OCI-LY7 (cell line): ENCODE measurements around the gene DCLK3. TPM values are rescaled to one million over a fixed set of nuclear protein-coding genes. Genes with fewer than 3 reads are reported as not detected.

Experiments
- BruUV-seq: library from RNA; stranded (reverse); fragments of 400-500 nt; replicated peaks from 2 replicates; lab custom pipeline; 2021; lab: Mats Ljungman, UMichigan
- CTCF ChIA-PET: fragments of 300-600 bp; sonication (Branson Sonifier 250); formaldehyde crosslinking; loops from one replicate; lab custom pipeline; 2022; ENCODE audit warnings: antibody characterized with exemption; ENCODE audit not compliant: unreplicated experiment; lab: Charles Lee
- POLR2A ChIA-PET: fragments of 300-600 bp; sonication (Branson Sonifier 250); formaldehyde crosslinking; loops from one replicate; lab custom pipeline; 2022; ENCODE audit warnings: antibody characterized with exemption; lab: Charles Lee
- DNase-seq: peaks from one replicate; pipeline ENCODE4 v3.0.0-alpha.2; 2015; ENCODE audit warnings: low spot score
- H2AFZ ChIP-seq: fragments of 200-600 bp; sonication (generic), shearing (Covaris generic); 2 replicates; pipeline ENCODE4 v1.6.1; 2014; ENCODE audit warnings: mild to moderate bottlenecking, antibody characterized with exemption, low read length, moderate library complexity
- H3K27ac ChIP-seq: fragments of 200-600 bp; sonication (generic); 2 replicates; pipeline ENCODE4 v1.5.1; 2014; ENCODE audit warnings: mixed run types, low read depth, mild to moderate bottlenecking, moderate library complexity, low read length, inconsistent platforms; ENCODE audit not compliant: poor library complexity, severe bottlenecking
- H3K36me3 ChIP-seq: fragments of 200-600 bp; sonication (generic); 2 replicates; pipeline ENCODE4 v1.6.1; 2014; ENCODE audit warnings: mild to moderate bottlenecking, antibody characterized with exemption, low read length, moderate library complexity, mixed read lengths; ENCODE audit not compliant: insufficient read depth
- H3K4me1 ChIP-seq: fragments of 200-600 bp; sonication (generic); 2 replicates; pipeline ENCODE4 v1.5.1; 2014; ENCODE audit warnings: mild to moderate bottlenecking, low read length; ENCODE audit not compliant: insufficient read depth, poor library complexity, severe bottlenecking
- H3K4me2 ChIP-seq: fragments of 200-600 bp; sonication (generic); 2 replicates; pipeline ENCODE4 v1.6.1; 2014; ENCODE audit warnings: mild to moderate bottlenecking, low read length
- H3K4me3 ChIP-seq: fragments of 200-600 bp; sonication (generic); 2 replicates; pipeline ENCODE4 v1.5.1; 2014; ENCODE audit warnings: mild to moderate bottlenecking, low read depth, low read length; ENCODE audit not compliant: poor library complexity, severe bottlenecking
- H3K79me2 ChIP-seq: fragments of 200-600 bp; sonication (generic); 2 replicates; pipeline ENCODE4 v1.6.1; 2016; ENCODE audit warnings: low read depth, mild to moderate bottlenecking, low read length, moderate library complexity, mixed read lengths; ENCODE audit not compliant: insufficient read depth
- H3K9me2 ChIP-seq: fragments of 200-600 bp; sonication (generic); 2 replicates; pipeline ENCODE4 v1.6.1; 2016; ENCODE audit warnings: mild to moderate bottlenecking, low read length, mixed read lengths; ENCODE audit not compliant: insufficient read depth
- H3K9me3 ChIP-seq: fragments of 200-600 bp; sonication (generic); 2 replicates; pipeline ENCODE4 v1.6.1; 2014; ENCODE audit warnings: mild to moderate bottlenecking, mixed run types, low read length, mixed read lengths
- H4K20me1 ChIP-seq: fragments of 200-600 bp; sonication (generic); 2 replicates; pipeline ENCODE4 v1.6.1; 2014; ENCODE audit warnings: mild to moderate bottlenecking, antibody characterized with exemption, low read length, moderate library complexity, mixed read lengths; ENCODE audit not compliant: insufficient read depth
- EZH2phosphoT487 ChIP-seq: fragments of 200-600 bp; sonication (generic); IDR thresholded peaks from 2 replicates; pipeline ENCODE4 v1.6.1; 2018; ENCODE audit warnings: low read depth, borderline replicate concordance, mild to moderate bottlenecking, mixed run types, antibody characterized with exemption, low read length, moderate library complexity, mixed read lengths
- intact Hi-C: fragments of 100-400 bp; cut with micrococcal nuclease; formaldehyde crosslinking; loops from one replicate; pipeline ENCODE4 v1.10.0; 2022; ENCODE audit not compliant: unreplicated experiment
- total RNA-seq, 2 experiments: library from RNA; depleted of rRNA in 1 of 2; stranded (reverse); fragments of >200 nt in 1 of 2; shearing (Covaris generic) in 1 of 2; gene quantifications; 2 replicates each; pipeline ENCODE4 v1.2.3, GENCODE V29; 2014 to 2022
- TF ChIP-seq, protein P1 (sequence below): fragments of 200-600 bp; sonication (generic); conservative IDR thresholded peaks from 2 replicates; pipeline ENCODE4 v1.5.1; 2014; ENCODE audit warnings: mild to moderate bottlenecking, antibody characterized with exemption, low read length, moderate library complexity, mixed read lengths

Gene DCLK3
- total RNA-seq, 2 experiments from 2014 or later, result not detected

DNA sequence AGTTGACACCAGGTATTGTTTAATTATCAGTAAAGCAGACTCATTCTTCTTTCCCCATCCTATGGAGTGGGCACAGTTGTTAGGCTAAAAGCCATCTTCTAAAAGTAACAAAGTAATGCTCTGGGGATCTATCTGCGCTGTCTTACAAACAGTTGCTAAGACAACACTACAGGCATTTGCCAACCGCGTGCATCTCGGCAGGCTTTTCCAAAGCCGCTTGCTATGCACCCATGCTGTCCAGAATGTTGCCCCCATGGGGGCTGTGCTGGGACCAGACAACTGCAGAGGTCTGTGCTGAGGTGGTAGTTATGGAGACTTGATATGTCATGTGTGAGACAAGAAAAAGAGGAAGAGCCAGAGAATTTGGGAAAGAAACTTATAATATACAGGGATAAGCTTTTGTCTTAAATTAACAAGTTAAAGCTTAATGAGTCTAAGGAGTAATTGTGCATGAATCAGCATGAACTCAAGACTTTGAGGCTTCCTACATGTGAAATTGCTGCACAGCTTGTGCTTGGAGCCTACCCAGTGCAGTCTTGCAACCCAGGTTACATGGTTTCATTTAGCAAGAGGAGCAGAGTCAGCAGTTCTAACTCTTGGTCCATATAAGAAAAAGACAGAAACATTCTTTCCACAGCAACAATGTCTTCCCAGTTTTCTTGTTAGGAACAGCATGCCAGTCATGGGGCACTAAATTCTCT is 38.9 kb upstream of the DCLK3 start:
- no peak overlapping the region for H3K4me3 ChIP-seq
- H3K79me2 ChIP-seq, result no peaks in the 10 kb centered on the region
- 0 out of 2 replicates have a peak, but pooled peaks cover 7% of the 10 kb centered on the region for H3K9me3 ChIP-seq
- CTCF ChIA-PET, result no interaction called here
- POLR2A ChIA-PET, result interaction anchor here (0.6 kb wide), 1 partner anchor 133 kb away, joined by 4 read pairs; no protein-coding TSS in a partner anchor
- no peak overlapping the region for H3K4me2 ChIP-seq
- intact Hi-C loops, result no loop called here
- H3K36me3 ChIP-seq, result no peaks in the 10 kb centered on the region
- H3K9me2 ChIP-seq, result no peaks in the 10 kb centered on the region
- no peak for DNase-seq
- no TSS peak for BruUV-seq
- H2AFZ ChIP-seq, result no peak overlapping the region
- H3K27ac ChIP-seq, result no peak overlapping the region
- no peaks in the 10 kb centered on the region for H4K20me1 ChIP-seq
- no peak for TF ChIP-seq EZH2phosphoT487
- TF ChIP-seq, protein P1, sequence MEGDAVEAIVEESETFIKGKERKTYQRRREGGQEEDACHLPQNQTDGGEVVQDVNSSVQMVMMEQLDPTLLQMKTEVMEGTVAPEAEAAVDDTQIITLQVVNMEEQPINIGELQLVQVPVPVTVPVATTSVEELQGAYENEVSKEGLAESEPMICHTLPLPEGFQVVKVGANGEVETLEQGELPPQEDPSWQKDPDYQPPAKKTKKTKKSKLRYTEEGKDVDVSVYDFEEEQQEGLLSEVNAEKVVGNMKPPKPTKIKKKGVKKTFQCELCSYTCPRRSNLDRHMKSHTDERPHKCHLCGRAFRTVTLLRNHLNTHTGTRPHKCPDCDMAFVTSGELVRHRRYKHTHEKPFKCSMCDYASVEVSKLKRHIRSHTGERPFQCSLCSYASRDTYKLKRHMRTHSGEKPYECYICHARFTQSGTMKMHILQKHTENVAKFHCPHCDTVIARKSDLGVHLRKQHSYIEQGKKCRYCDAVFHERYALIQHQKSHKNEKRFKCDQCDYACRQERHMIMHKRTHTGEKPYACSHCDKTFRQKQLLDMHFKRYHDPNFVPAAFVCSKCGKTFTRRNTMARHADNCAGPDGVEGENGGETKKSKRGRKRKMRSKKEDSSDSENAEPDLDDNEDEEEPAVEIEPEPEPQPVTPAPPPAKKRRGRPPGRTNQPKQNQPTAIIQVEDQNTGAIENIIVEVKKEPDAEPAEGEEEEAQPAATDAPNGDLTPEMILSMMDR, result no peak
- no peaks in the 10 kb centered on the region for H3K4me1 ChIP-seq

DNA sequence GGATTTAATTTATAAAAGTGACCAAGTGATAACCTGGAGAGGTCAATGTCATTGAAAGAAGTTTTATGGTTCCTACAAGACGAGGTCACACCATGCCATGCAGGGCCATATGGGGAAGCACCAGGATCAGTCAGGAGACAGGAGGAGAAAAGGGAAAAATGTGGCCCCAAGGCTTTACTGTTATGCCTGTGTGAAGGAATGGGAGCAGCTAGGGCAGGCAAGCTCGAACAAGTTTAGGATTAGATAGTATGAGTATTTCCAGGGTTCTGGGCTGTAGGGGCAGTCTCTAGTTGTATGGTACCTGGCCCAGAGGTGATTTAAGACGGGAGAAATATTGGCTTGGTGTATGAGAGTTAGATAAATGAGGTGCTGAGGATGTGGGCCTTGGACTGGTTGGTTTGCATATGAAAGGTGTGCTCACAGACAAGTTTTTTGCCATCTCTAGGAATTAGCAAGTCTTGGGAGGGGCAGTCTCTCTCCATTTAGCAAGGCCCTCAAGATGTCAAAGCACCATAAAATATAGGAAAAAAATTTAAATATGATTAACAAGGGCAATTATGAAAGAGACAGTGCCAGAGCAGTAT is 36.3 kb upstream of the DCLK3 start:
- no peak for TF ChIP-seq EZH2phosphoT487
- TF ChIP-seq, protein P1, result no peak
- Histone ChIP-seq H3K9me2 (no peaks in the 10 kb centered on the region), H3K27ac (no peak overlapping the region), H3K4me3 (no peak overlapping the region), H3K4me2 (no peak overlapping the region), H3K79me2 (no peaks in the 10 kb centered on the region), H3K36me3 (no peaks in the 10 kb centered on the region), H4K20me1 (no peaks in the 10 kb centered on the region), H2AFZ (no peak overlapping the region), H3K9me3 (0 out of 2 replicates have a peak, but pooled peaks cover 3% of the 10 kb centered on the region), H3K4me1 (no peaks in the 10 kb centered on the region)
- intact Hi-C loops, result no loop called here
- no peak for DNase-seq
- ChIA-PET CTCF (no interaction called here), POLR2A (no interaction called here)
- no TSS peak for BruUV-seq

DNA sequence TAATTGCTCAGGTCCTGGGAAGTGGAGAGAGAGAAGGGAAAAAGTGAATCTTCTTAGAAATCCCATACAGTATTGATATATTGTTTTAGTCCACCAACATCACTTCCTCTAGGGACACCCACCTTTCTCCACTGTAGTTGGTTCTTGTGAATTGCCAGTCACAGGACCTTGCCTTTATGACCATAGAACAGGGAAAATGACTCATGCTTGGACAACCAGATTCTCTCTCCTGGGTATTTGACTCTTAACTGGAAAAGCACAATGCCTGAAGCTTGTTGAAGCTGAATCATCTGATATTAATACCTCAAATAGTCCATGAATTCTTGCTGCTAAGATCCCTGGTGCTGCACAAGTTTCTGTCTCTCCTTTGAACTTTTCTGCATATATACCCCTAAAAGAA is 32.5 kb upstream of the DCLK3 start:
- intact Hi-C loops, result no loop called here
- CTCF ChIA-PET, result no interaction called here
- no peaks in the 10 kb centered on the region for H3K9me2 ChIP-seq
- POLR2A ChIA-PET, result no interaction called here
- no peaks in the 10 kb centered on the region for H4K20me1 ChIP-seq
- no peak overlapping the region for H3K4me2 ChIP-seq
- no peak for DNase-seq
- no peaks in the 10 kb centered on the region for H3K4me1 ChIP-seq
- no peak overlapping the region for H2AFZ ChIP-seq
- no peaks in the 10 kb centered on the region for H3K79me2 ChIP-seq
- H3K9me3 ChIP-seq, result no peaks in the 10 kb centered on the region
- H3K36me3 ChIP-seq, result no peaks in the 10 kb centered on the region
- no peak overlapping the region for H3K27ac ChIP-seq
- no TSS peak for BruUV-seq
- no peak for TF ChIP-seq EZH2phosphoT487
- TF ChIP-seq, protein P1, result no peak
- H3K4me3 ChIP-seq, result no peak overlapping the region
